GM12878 (cell line): ENCODE results near the gene POU2F3.

Experiments used
- CTCF ChIP-seq, 3 experiments: IDR thresholded peaks in 2 of 3; conservative IDR thresholded peaks in 1 of 3; 2 replicates each; pipeline ENCODE4 v1.5.1; 2011; ENCODE audit warnings: low read depth in 3 of 3, low read length in 3 of 3, mild to moderate bottlenecking in 3 of 3, control low read depth in 2 of 3, moderate library complexity in 2 of 3, inconsistent platforms in 1 of 3, mixed read lengths in 1 of 3; ENCODE audit not compliant: control insufficient read depth in 2 of 3, insufficient read depth in 1 of 3; ENCODE audit errors: extremely low read depth in 1 of 3
- SP1 ChIP-seq: IDR thresholded peaks from one replicate; pipeline ENCODE4 v1.6.1; 2011; ENCODE audit warnings: low read depth, low read length
- YY1 ChIP-seq: IDR thresholded peaks from 2 replicates; pipeline ENCODE4 v1.6.1; 2011; ENCODE audit warnings: low read depth, mild to moderate bottlenecking, low read length
- ZBTB4 ChIP-seq: fragments of 450-650 bp; formaldehyde crosslinking; IDR thresholded peaks from 2 replicates; pipeline ENCODE4 v1.4.0; 2022; ENCODE audit warnings: mild to moderate bottlenecking, moderate library complexity
- ZNF217 ChIP-seq: fragments of 450-650 bp; IDR thresholded peaks from 2 replicates; pipeline ENCODE4 v1.6.1; 2017; ENCODE audit warnings: antibody characterized with exemption, mild to moderate bottlenecking

- no peak for TF ChIP-seq SP1
- TF ChIP-seq ZBTB4 (CRISPR knock-in tag) = no peak
- no peak for TF ChIP-seq ZNF217
- TF ChIP-seq YY1 = no peak
- TF ChIP-seq CTCF (IDR thresholded peaks at IDR 0.05 in 2 of 3, conservative IDR thresholded peaks at IDR 0.05 in 1 of 3; ENCODE audit: control insufficient read depth in 2 of 3, extremely low read depth in 1 of 3, insufficient read depth in 1 of 3, low read depth in 3 of 3, low read length in 3 of 3) = no peak
These were observed 5.5 kb downstream of the POU2F3 start for GRCh38 chr11:120245434-120245833.
